Mucosa of rectum (tissue), 2 donors: ENCODE measurements around the gene PKLR.

Experiments
- H3K27ac ChIP-seq, 2 donors: one replicate each; pipeline ENCODE4 v1.7.0; 2013; ENCODE audit warnings: inconsistent platforms in 2 of 2, low read depth in 2 of 2, low read length in 2 of 2
- H3K27me3 ChIP-seq, 2 donors: one replicate each; pipeline ENCODE4 v1.7.0; 2013; ENCODE audit warnings: low read length in 2 of 2; ENCODE audit not compliant: control insufficient read depth in 2 of 2, insufficient read depth in 2 of 2
- H3K36me3 ChIP-seq, 2 donors: one replicate each; pipeline ENCODE4 v1.7.0; 2013; ENCODE audit warnings: low read length in 2 of 2; ENCODE audit not compliant: control insufficient read depth in 2 of 2, insufficient read depth in 2 of 2
- H3K4me1 ChIP-seq, 2 donors: one replicate each; pipeline ENCODE4 v1.7.0; 2013; ENCODE audit warnings: low read length in 2 of 2, mild to moderate bottlenecking in 1 of 2; ENCODE audit not compliant: control insufficient read depth in 2 of 2, insufficient read depth in 2 of 2
- H3K4me3 ChIP-seq, 2 donors: one replicate each; pipeline ENCODE4 v1.7.0; 2013; ENCODE audit warnings: low read length in 2 of 2
- H3K9ac ChIP-seq, 2 donors: one replicate each; pipeline ENCODE4 v1.7.0; 2013; ENCODE audit warnings: low read length in 2 of 2, low read depth in 1 of 2, mild to moderate bottlenecking in 1 of 2
- H3K9me3 ChIP-seq, 2 donors: one replicate each; pipeline ENCODE4 v1.7.0; 2013; ENCODE audit warnings: low read length in 2 of 2; ENCODE audit not compliant: control insufficient read depth in 2 of 2
- donor health status: healthy.
- donor health status: Normal muscosa, but diverticular disease.

PKLR gene

DNA sequence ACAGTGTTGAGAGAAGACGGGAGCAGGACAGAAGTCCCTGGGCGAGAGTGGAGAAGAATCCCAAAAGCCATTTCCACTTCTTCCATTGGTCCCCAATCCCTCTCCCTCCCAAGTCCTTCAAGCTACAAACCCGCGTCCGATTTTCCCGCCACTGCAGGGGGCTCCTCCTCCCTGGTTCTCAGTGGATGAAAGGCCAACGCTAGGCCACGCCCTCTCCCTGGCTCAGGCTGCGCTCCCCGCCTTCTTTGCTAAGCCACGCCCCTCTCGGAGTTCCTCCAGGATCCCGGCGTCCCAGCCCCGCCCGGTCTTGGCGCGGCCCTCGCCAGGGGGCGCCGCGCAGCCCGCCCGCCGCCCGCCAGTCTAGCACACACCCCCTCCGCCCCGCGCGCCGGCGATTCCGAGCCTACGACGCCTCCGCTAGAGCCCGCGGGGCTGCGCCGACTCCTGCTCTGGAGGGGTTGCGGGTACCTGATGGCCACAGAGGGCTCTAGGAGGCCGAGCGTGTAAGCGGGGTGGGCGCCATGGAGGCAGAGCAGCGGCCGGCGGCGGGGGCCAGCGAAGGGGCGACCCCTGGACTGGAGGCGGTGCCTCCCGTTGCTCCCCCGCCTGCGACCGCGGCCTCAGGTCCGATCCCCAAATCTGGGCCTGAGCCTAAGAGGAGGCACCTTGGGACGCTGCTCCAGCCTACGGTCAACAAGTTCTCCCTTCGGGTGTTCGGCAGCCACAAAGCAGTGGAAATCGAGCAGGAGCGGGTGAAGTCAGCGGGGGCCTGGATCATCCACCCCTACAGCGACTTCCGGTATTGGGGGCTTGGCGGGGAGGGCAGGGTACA is 24.0 kb downstream of the PKLR start, which contains the start of gene HCN3:
Gene HCN3, plus strand, starts transcription at position 394 of the 832 bp plus-strand sequence. Its CDS starts 128 bp downstream, at position 522.
- Histone ChIP-seq H3K9me3 (no peaks in the 10 kb centered on the region), H3K27me3 (no peaks in the 10 kb centered on the region), H3K4me3 (peak within 1 kb of the TSS; percentile 68 to 83), H3K9ac (peak within 1 kb of the TSS; percentile 71 to 72), H3K36me3 (no peaks in the 10 kb centered on the region), H3K4me1 (peaks cover 23% of the 10 kb centered on the region in 2 donors), H3K27ac (peak within 1 kb of the TSS; percentile 57 to 58)

DNA sequence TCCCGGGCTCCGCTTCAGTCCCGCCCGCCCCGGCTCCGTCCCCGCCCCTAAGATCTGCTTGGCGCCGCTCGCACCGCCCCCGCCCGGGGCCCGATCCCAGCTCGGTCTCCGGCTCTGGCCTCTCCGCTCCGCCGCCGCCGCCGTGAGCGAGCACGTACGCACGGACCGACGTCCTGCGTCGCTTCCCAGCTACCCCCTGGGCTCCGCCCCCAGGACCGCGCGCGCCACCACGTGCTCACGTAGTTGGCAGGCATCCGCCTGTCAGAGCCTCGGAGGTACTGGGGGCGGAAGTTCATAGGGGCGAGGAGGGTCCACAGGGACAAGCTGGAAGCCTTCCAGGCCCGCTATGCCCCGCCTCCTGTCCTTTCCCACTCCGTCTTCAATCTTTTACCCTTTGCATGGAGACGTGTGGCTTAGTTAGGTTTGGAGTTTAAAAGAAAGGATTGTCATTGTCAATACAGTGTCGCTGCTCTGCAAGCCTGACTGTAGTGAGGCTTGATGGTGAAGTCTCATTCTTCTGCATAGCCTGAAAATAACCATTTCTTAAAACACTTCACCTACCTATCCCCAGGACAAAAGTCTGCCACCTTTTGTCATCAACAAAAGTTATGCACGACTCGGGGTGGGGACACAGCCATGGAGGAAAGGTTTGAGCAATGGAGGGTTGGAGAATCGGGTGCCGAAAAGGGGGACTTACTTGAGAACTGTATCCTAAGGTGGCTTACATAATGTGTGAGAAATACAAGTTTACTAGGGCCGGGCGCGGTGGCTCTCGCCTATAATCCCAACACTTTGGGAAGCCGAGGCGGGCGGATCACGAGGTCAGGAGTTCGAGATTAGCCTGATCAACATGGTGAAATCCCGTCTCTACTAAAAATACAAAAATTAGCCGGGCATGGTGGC is 27.6 kb downstream of the PKLR start, which contains the start of gene CLK2:
Gene CLK2, minus strand, starts transcription at position 162 of the 903 bp plus-strand sequence. CDS start 2,527 bp downstream, outside the sequence.
- peak within 1 kb of the TSS; percentile 66 to 96 for H3K4me3 ChIP-seq
- H3K9ac ChIP-seq, result peak within 1 kb of the TSS; percentile 70 to 87
- H3K27me3 ChIP-seq, result no peaks in the 10 kb centered on the region
- H3K36me3 ChIP-seq, result peaks cover 20% of the 10 kb centered on the region in 2 donors
- H3K4me1 ChIP-seq, result peaks cover 23% of the 10 kb centered on the region in 2 donors
- H3K27ac ChIP-seq, result peak within 1 kb of the TSS; percentile 91 to 94
- H3K9me3 ChIP-seq, result no peaks in the 10 kb centered on the region

DNA sequence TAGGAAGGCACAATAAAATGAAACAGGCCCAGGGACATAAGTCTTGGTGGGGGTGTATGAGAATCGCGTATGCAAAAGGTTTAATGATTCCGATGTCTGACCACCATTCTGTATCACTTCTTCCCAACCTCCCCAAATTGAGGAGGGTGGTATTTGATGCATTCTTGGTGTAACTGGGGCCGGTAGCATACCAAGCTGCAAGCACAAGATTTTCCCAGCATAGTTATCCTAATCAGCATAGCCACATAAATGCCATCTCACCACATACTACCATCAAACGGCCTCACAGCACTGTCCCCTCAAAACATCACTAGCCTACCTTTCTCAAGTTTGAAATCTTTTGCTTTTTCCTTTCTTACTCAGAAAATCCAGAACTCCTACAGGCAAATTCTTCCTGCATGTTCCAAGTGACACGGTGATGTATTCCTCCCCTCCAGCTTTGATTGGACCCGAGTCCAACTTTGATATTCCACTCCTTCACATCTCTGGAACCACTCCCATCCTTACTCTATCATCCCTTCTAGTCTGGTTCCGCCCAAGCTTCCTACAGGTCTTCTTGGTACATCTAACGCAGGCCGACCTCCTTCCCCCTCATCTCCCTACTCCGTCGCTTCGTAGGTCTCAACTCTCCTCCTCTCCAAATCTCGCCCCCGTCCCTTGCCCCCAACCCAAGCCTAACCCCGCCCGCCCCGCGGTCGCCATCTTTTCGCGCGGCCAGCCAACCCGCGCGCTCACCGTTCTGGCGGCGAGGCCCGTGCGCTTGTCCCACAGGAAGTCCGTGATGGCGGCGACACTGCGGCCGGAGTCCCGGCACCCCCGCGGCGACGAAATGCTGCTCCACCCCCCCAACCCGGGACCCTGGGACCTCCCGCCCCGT is 28.5 kb downstream of the PKLR start:
- H3K36me3 ChIP-seq, result peaks cover 29% of the 10 kb centered on the region in 2 donors
- H3K27me3 ChIP-seq, result no peaks in the 10 kb centered on the region
- peak overlapping the region; percentile 70 to 79 for H3K9ac ChIP-seq
- peak overlapping the region; percentile 91 to 94 for H3K27ac ChIP-seq
- H3K4me1 ChIP-seq, result peaks cover 16 to 18% of the 10 kb centered on the region in 2 donors
- no peaks in the 10 kb centered on the region for H3K9me3 ChIP-seq
- H3K4me3 ChIP-seq, result peak overlapping the region; percentile 66 to 96

DNA sequence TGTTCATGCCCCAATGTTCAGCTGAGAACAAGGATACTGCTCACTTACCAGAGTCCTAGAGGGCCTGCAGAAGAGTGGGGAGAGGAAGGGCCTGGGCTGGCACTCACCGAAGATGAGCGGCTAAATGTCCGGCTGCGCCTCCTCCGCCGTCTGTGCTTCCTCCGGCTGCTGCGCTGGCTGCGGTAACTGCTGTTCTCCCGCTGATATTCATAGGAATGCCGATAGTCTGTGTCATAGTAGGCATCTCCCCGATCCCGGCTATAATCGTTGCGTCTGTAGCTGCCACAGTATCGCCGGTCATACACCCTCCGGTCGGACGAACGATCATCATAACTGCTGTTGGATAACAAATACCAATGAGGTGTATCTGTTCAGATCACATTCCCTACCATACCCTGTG is 31.9 kb downstream of the PKLR start:
- H3K4me1 ChIP-seq, result peaks cover 11 to 14% of the 10 kb centered on the region in 2 donors
- H3K4me3 ChIP-seq, result no peak overlapping the region
- H3K36me3 ChIP-seq, result peaks cover 56 to 58% of the 10 kb centered on the region in 2 donors
- no peak overlapping the region for H3K9ac ChIP-seq
- H3K9me3 ChIP-seq, result no peaks in the 10 kb centered on the region
- H3K27me3 ChIP-seq, result no peaks in the 10 kb centered on the region
- H3K27ac ChIP-seq, result no peak overlapping the region

DNA sequence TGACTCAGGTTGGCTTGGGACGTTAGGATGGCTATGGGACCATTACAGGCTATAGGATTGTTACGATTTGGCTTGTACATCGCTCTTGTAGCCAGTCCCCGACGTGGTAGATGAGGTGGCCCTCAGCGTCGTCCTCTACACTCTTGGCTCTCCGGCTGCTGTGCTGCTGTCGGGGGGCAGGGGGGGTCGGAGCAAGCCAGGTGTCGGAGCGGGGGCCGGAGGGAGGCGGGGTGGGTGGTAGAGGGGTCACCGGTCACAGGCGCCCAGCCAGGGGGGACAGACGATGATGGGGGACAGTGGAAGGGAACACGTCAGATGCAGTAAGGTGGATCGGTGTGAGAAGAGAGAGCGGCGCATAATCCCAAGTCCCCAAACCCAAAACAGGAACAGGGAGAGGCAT is 32.6 kb downstream of the PKLR start:
- H3K36me3 ChIP-seq, result peaks cover 63 to 66% of the 10 kb centered on the region in 2 donors
- no peaks in the 10 kb centered on the region for H3K27me3 ChIP-seq

DNA sequence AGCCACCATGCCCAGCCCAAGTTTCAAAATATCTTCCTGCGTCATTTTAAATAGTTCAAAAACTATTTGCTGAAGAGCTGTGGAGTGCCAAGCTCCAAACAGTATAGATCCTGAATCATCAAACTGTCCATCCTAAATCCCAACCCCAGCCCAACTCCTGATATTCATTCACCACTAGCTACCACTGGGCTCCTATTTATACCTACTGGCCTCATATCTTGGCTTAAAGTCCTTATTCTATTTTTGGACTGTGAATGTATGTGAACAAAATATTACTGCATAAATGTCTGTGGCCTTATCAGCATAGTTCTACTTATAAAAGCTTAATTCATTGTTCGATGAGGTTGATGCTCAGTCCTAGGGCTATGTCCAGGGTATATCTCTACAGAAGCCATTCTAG is 33.9 kb downstream of the PKLR start:
- Histone ChIP-seq H3K36me3 (peaks cover 65 to 74% of the 10 kb centered on the region in 2 donors), H3K9me3 (no peaks in the 10 kb centered on the region), H3K4me3 (no peak overlapping the region), H3K4me1 (peaks cover 6 to 7% of the 10 kb centered on the region in 2 donors), H3K27ac (no peak overlapping the region), H3K27me3 (no peaks in the 10 kb centered on the region), H3K9ac (no peak overlapping the region)

More for the DNA sequence above, 32.6 kb downstream of the PKLR start:
- no peak overlapping the region for H3K4me3 ChIP-seq
- no peak overlapping the region for H3K27ac ChIP-seq
- no peak overlapping the region for H3K9ac ChIP-seq
- H3K9me3 ChIP-seq, result no peaks in the 10 kb centered on the region
- peaks cover 8 to 10% of the 10 kb centered on the region in 2 donors for H3K4me1 ChIP-seq

DNA sequence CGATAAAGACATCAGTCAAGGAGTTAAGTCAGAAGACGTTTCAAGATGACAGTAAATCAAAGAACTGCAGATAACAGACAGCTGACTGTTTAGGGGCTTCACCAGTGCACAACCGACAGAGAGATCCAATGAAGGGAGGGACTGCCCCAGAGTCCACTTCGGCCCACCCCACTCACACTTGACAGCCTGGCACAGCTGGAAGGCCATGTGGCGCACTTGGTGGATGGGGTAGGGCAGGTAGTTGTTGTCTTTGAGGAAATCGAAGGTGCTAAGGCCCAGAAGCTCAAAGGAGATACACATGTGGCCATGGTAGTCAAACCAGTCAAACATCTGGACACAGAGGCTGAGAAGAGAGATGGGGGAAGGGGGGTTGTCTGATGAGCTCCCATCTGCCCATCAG is 34.7 kb downstream of the PKLR start:
- Histone ChIP-seq H3K36me3 (peaks cover 65 to 74% of the 10 kb centered on the region in 2 donors), H3K27me3 (no peaks in the 10 kb centered on the region)

DNA sequence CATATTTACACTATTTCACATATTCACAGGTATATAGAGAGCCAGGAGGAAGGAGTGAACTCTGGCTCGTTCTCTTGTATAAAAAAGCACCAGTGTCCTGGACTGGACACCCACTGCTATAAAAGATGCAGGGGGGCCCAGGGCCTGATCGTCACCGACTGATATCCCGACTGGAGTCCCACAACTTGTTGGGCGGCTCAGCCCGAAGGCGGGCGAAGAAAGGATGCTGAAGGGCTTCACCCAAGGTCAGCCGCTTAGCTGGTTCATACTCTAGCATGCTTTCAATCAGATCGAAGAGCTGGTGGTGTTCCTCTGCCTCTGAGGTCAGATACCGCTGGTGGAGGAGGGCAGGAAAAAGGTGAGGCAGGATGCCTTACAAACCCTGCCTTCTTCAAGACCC is 38.2 kb downstream of the PKLR start:
- Histone ChIP-seq H3K4me3 (no peak overlapping the region), H3K9ac (peak overlapping the region in 1 of 2 donors; percentile 76), H3K36me3 (peaks cover 43 to 59% of the 10 kb centered on the region in 2 donors), H3K27ac (no peak overlapping the region), H3K27me3 (no peaks in the 10 kb centered on the region), H3K9me3 (no peaks in the 10 kb centered on the region), H3K4me1 (peaks cover 14 to 16% of the 10 kb centered on the region in 2 donors)

More for the DNA sequence above, 34.7 kb downstream of the PKLR start:
- Histone ChIP-seq H3K9ac (no peak overlapping the region), H3K27ac (no peak overlapping the region), H3K4me1 (peaks cover 7 to 8% of the 10 kb centered on the region in 2 donors), H3K9me3 (no peaks in the 10 kb centered on the region), H3K4me3 (no peak overlapping the region)
